ENCODE measurements around the gene ATF7IP2. TPM values are rescaled to one million over a fixed set of nuclear protein-coding genes. Genes with fewer than 3 reads are reported as not detected.
"Not testable (repeated sequence)": the region's sequence is repeated elsewhere in the genome, so short reads cannot be mapped to it uniquely, and the experiment has no call there.

The ATF7IP2 gene
- total RNA-seq, 1 donor from 2014 or later, result 13.7 TPM

- ATAC-seq, result no peak
- intact Hi-C loops (cut with DNase I), result no loop called here
These were observed 33.8 kb downstream of the ATF7IP2 start for GRCh38 chr16:10419701-10420100.

GRCh38 chr16:10421596-10421995 is 35.7 kb downstream of the ATF7IP2 start:
- ATAC-seq (no peak), DNase-seq (ENCODE audit: low spot score) (no peak)
- intact Hi-C loops (cut with DNase I), result no loop called here

More at GRCh38 chr16:10419701-10420100, 33.8 kb downstream of the ATF7IP2 start:
- no peak for DNase-seq (ENCODE audit: low spot score)

DNA sequence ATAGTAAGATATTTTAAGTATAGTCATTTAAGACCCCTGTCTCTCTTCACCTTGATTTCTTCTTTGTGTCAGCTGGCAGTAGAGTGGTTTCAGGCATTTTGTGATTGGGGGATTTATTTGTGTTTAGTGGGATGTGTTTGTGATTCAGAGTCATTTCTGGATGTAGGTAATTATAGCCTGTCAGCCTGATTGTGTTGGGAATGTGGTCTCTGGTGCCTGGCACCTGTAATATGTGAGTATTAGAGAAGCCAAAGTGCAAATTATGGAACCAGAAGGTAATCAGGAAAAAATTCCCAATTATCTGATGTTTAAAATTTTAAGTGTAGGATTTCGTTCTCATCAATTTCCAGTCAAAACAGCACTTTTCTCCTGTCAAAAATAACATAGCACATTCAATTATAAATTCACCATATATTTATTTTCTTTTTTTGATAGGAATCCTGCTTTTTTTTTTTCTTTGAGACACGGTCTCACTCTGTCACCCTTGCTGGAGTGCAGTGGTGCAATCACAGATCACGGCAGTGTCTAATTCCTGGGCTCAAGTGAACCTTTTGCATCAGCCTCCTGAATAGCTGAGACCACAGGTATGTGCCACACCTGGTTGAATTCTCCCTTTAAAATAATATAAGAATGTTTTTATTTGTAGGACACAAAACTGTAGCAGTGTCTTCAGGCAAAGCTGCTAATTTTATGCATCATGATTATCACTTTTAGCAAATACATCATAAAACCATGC is 42.7 kb downstream of the ATF7IP2 start:
- intact Hi-C loops (cut with DNase I), result no loop called here
- no peak for DNase-seq (ENCODE audit: low spot score)

DNA sequence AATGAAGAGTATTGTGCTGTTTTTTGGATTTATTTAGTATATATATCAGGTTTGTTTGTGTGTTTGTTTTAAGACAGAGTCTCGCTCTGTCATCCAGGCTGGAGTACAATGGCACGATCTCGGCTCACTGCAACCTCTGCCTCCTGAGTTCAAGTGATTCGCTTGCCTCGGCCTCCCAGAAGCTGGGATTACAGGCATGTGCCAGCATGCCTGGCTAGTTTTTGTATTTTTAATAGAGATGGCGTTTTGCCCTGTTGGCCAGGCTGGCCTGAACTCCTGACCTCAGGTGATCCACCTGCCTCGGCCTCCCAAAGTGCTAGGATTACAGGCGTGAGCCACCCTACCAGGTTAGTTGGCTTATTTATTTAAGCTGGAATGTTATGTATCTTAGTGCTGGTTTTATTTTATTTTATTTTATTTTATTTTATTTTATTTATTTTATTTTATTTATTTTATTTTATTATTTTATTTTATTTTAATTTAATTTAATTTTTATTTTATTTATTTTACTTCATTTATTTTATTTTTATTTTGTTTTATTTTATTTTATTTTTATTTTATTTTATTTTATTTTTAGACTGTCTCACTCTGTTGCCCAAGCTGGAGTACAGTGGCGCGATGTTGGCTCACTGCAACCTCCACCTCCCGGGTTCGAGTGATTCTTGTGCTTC is 43.6 kb downstream of the ATF7IP2 start:
- intact Hi-C loops (cut with DNase I); ATAC-seq; DNase-seq (ENCODE audit: low spot score): not testable (repeated sequence)

More for the DNA sequence above, 42.7 kb downstream of the ATF7IP2 start:
- no peak for ATAC-seq

- DNase-seq (ENCODE audit: low spot score) (no peak), ATAC-seq (no peak)
- intact Hi-C loops (cut with DNase I), result no loop called here
These were observed 55.9 kb downstream of the ATF7IP2 start for GRCh38 chr16:10441726-10442125.

GRCh38 chr16:10447289-10447688 is 61.4 kb downstream of the ATF7IP2 start:
- DNase-seq (ENCODE audit: low spot score) (no peak), ATAC-seq (no peak)
- intact Hi-C loops (cut with DNase I), result no loop called here

GRCh38 chr16:10452208-10453158 is 66.6 kb downstream of the ATF7IP2 start:
- intact Hi-C loops (cut with DNase I); DNase-seq (ENCODE audit: low spot score); ATAC-seq: not testable (repeated sequence)

DNA sequence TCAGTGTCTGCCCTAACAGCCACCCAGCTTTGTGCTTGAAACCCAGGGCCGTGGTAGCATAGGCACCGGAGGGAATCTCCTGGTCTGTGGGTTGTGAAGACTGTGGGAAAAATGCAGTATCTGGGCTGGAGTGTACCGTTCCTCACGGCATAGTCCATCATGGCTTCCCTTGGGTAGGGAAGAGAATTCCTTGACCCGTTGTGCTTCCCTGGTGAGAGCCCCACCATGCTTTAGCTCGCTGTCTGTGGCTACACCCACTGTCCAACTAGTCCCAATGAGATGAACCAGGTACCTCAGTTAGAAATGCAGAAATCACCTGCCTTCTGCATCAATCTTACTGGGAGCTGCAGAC is 67.3 kb downstream of the ATF7IP2 start:
- DNase-seq (ENCODE audit: low spot score) (no peak), ATAC-seq (no peak)
- intact Hi-C loops (cut with DNase I), result no loop called here

DNA sequence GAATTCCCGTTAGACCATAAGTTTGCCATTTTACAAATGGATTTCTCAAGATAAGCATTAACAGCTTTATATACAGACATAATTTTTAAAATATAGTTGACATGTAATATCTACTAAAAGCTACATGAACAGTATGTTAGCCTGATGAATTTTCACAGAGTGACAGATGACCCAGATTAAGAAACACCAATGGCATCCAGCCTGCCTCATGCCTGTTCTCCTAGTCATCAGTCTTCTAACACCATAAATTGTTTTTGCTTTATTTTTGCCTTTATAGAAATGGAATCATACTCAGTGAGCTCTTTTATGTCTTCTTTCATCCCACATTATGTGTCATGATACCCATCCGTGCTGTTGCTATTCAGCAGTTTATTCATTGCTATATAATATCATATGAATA is 80.0 kb downstream of the ATF7IP2 start:
- ATAC-seq (no peak), DNase-seq (ENCODE audit: low spot score) (no peak)
- intact Hi-C loops (cut with DNase I), result no loop called here

DNA sequence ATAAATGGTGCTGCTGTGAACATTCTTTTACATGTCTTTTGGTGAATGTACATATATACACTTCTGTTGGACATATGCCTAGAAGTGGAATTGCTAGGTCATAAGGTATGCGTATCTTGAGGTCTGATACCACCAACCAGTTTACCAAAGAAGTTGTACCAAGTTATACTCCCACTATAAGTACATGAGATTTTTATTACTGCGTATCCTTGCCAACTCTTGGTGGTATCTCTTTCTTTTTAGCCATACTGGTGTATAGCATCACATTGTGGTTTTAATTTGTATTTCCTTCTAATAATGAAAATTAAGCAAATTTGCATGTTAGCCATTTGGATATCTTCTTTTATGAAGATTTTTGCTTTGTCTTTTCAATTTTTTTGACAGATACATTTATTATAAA is 80.5 kb downstream of the ATF7IP2 start:
- DNase-seq (ENCODE audit: low spot score) (no peak), ATAC-seq (no peak)
- intact Hi-C loops (cut with DNase I), result no loop called here

DNA sequence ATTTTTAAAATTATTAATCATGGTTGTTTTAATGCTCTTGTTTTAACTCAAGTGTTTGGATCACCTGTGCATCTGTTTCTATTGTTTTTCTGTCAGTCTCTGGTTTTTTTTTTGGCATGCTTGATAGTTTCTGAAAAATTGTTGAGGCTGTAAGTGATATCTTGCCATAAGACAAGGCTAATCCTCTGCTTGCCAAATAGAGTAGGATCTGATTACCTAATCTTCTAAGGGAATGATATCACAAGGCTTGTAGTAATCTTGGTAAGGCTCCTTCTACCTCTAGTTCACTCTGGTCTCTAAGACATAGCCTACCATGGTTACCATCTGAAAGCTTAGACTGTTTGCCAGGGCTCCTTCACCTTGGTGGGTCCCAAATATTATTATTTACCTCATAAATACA is 81.0 kb downstream of the ATF7IP2 start:
- no peak for ATAC-seq
- DNase-seq (ENCODE audit: low spot score), result no peak
- intact Hi-C loops (cut with DNase I), result no loop called here

DNA sequence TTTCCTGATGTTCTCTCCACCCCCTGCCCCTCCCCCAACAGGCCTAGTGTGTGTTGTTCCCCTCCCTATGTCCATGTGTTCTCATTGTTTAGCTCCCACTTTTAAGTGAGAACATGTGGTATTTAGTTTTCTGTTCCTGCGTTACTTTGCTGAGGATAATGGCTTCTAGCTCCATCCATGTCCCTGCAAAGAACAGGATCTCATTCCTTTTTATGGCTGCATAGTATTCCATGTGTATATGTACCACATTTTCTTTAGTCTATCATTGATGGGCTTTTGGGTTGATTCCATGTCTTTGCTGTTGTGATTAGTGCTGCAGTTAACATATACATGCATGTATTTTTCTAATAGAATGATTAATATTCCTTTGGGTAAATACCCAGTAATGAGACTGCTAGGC is 90.8 kb downstream of the ATF7IP2 start:
- DNase-seq (ENCODE audit: low spot score); intact Hi-C loops (cut with DNase I); ATAC-seq: not testable (repeated sequence)

DNA sequence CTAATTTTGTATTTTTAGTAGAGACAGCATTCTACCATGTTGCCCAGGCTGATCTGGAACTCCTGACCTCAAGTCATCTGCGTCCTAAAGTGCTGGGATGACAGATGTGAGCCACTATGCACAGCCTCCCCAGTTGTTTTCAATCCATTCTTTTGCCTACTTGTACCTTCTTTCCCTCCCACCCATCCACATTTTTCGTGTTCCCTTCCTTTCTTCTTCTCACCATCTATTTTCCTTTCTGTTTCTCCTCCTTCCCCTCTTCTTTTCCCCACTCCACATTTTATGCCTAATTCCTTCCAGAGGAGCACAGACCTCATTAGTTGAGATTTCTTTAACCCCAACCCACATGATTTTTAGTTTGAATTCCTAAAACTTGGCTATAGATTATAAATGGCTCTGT is 94.3 kb downstream of the ATF7IP2 start:
- ATAC-seq (no peak), DNase-seq (ENCODE audit: low spot score) (no peak)
- intact Hi-C loops (cut with DNase I), result no loop called here

DNA sequence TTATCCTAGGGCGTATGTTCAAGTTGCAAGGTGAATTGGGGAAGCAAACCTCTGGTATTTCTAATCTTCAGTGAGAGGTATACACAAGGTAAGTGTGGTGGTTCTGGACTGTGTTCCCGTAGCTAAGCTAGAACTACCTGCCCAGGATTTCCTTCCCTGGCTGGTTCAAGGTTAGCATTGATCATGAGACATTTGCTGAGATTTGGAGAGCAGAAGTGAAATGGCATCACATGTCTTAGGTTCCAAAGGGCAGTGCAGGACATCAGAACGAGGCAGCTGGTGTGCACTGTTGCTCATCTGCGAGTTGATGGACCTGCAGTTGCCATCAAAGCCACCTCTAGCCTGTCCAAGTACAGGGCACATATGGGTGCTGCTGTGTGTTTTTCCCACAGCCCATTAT is 99.3 kb downstream of the ATF7IP2 start:
- no peak for ATAC-seq
- no peak for DNase-seq (ENCODE audit: low spot score)
- intact Hi-C loops (cut with DNase I), result no loop called here

- ATAC-seq, result no peak
- intact Hi-C loops (cut with DNase I), result no loop called here
- no peak for DNase-seq (ENCODE audit: low spot score)
These were observed 100.0 kb downstream of the ATF7IP2 start for GRCh38 chr16:10485698-10486382.

GRCh38 chr16:10490141-10490540 is 104.3 kb downstream of the ATF7IP2 start:
- DNase-seq (ENCODE audit: low spot score) (no peak), ATAC-seq (no peak)
- intact Hi-C loops (cut with DNase I), result no loop called here

DNA sequence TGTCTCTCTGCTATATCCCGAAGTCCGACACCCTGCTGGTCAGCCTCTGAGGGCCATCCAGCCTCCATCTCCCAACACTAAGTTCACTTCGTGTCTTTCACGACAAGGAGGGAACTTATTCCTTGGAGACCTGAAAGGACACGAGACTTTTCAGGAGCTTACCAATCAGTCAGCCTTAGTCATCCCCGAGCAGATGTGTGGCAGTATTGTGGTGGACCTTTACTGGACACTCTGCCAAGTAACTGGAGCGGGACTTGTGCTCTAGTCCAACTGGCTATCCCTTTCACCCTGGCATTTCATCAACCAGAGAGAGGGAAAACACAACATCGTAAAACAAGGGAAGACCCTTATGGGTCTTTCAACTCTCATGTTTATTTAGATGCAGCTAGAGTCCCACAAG is 107.4 kb downstream of the ATF7IP2 start:
- ATAC-seq (no peak), DNase-seq (ENCODE audit: low spot score) (no peak)
- intact Hi-C loops (cut with DNase I), result no loop called here

DNA sequence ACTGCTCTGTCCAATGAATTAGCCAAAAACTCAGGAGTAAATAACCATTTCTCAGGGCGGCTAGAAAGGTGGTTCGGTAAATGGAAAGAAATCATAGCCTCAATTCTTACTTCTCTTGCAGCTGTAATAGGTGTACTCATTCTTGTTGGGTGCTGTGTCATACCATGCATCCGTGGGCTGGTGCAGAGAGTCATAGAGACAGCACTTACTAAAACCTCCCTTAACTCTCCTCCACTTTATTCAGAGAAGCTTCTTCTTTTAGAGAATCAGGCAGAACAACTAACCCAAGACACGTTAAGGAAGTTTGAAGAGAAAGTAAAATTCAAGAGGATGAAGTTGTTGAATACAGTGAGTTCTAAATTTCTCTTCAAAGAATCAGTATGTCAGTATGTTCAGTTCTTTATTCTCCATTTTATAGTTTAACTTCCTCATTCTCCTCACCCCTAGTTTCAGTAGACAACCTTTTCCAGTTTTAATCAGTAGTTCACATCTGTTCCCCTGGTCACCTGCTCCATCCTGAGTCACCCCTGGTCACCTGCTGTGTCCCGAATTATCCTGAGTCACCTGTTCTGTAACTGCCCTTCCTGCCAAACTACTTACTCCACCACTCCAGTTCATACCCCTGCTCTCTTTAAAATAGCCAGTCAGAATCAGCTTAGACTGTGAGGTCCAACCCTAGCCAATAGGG is 108.6 kb downstream of the ATF7IP2 start:
- no peak for ATAC-seq
- intact Hi-C loops (cut with DNase I), result no loop called here
- no peak for DNase-seq (ENCODE audit: low spot score)

- intact Hi-C loops (cut with DNase I), result no loop called here
- no peak for DNase-seq (ENCODE audit: low spot score)
- no peak for ATAC-seq
These were observed 109.1 kb downstream of the ATF7IP2 start for GRCh38 chr16:10495031-10495345.
